H1 (cell line): Measurements from ENCODE around the gene MINDY3. TPM values are rescaled to one million over a fixed set of nuclear protein-coding genes. Genes with fewer than 3 reads are reported as not detected.

Experiments used
- polyA plus RNA-seq, 7 experiments: library from polyadenylated mRNA; depleted of rRNA in 3 of 7; stranded (reverse) in 5 of 7; unstranded in 2 of 7; fragments of >200 nt in 5 of 7; fragments of 200-250 nt in 2 of 7; gene quantifications; 1 replicate in 5 of 7; 2 replicates in 1 of 7; 4 replicates in 1 of 7; pipeline versions ENCODE4 v1.2.1 to v1.2.3, GENCODE V29; 2011 to 2013; ENCODE audit warnings: missing spikeins in 2 of 7, mixed read lengths in 2 of 7
- total RNA-seq: library from RNA; stranded (reverse); fragmentation: NEBNext Ultra II Directional; extraction: Animal tissue kit (Norgen Biotek cat#: 25700); gene quantifications from 2 replicates; pipeline ENCODE4 v1.2.1, GENCODE V29; 2021

MINDY3 gene
- total and polyA plus RNA-seq, 2 of the 8 experiments (the other 6 are each of a cell fraction or from before 2014, with no cell fraction given) = 4.6 to 13.6 TPM

Other genes starting within 250 kb of the MINDY3 start
- gene ITGA8, start 140.6 kb downstream of the MINDY3 start, total RNA-seq = not detected in 2 replicates
- 0.02 TPM in 1 of 2 replicates, not detected in the other for gene ITGA8, start 140.6 kb downstream of the MINDY3 start, polyA plus RNA-seq (2011; rRNA removed)